GM12864 (cell line): Measurements from ENCODE around the gene MEGF6.

ENCODE experiments used
- DNase-seq: peaks from one replicate; pipeline ENCODE4 v3.0.0-alpha.2; 2011; ENCODE audit warnings: low read depth
- H3K4me3 ChIP-seq: 2 replicates; pipeline ENCODE4 v1.5.1; 2011; ENCODE audit warnings: mild to moderate bottlenecking, low read depth, low read length, control low read depth
- TF ChIP-seq, protein P1 (sequence below): IDR thresholded peaks from 2 replicates; pipeline ENCODE4 v1.5.1; 2011; ENCODE audit warnings: low read depth, mild to moderate bottlenecking, moderate library complexity, low read length, control low read depth, inconsistent platforms; ENCODE audit errors: missing control alignments

The MEGF6 gene

DNA sequence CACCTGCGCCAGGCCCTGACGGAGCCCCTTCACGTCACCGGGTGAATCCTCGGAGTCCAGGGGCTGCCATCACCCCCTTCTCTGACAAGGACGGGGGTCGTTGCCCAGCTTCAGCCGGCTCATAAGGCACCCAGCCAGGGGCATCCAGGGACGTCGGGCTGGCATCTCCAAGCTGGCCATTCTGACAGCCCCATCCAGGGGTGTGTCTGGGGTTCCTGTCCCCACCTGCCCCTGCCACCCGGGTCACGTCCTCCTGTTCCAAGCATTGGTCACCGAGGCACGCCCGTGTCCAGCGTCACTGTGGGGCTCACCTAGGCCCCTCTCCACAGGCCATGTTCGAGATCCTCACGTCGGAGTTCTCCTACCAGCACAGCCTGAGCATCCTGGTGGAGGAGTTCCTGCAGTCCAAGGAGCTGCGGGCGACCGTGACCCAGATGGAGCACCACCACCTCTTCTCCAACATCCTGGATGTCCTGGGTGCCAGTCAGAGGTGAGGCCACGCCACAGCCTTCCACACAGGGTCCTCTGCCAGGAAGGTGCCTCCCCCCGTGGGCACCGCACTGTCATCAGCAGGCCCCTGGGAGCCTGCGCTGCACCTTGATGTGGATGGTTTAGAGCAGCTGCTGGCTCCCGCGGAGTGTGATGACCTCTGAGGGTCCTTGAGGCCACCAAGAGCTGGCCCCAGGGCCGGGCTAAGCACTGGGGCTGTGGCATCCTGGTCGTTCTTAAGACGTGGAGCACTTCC, 142.0 kb downstream of the MEGF6 start:
- H3K4me3 ChIP-seq = no peak overlapping the region
- DNase-seq = no peak
- TF ChIP-seq, protein P1, sequence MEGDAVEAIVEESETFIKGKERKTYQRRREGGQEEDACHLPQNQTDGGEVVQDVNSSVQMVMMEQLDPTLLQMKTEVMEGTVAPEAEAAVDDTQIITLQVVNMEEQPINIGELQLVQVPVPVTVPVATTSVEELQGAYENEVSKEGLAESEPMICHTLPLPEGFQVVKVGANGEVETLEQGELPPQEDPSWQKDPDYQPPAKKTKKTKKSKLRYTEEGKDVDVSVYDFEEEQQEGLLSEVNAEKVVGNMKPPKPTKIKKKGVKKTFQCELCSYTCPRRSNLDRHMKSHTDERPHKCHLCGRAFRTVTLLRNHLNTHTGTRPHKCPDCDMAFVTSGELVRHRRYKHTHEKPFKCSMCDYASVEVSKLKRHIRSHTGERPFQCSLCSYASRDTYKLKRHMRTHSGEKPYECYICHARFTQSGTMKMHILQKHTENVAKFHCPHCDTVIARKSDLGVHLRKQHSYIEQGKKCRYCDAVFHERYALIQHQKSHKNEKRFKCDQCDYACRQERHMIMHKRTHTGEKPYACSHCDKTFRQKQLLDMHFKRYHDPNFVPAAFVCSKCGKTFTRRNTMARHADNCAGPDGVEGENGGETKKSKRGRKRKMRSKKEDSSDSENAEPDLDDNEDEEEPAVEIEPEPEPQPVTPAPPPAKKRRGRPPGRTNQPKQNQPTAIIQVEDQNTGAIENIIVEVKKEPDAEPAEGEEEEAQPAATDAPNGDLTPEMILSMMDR = no peak

DNA sequence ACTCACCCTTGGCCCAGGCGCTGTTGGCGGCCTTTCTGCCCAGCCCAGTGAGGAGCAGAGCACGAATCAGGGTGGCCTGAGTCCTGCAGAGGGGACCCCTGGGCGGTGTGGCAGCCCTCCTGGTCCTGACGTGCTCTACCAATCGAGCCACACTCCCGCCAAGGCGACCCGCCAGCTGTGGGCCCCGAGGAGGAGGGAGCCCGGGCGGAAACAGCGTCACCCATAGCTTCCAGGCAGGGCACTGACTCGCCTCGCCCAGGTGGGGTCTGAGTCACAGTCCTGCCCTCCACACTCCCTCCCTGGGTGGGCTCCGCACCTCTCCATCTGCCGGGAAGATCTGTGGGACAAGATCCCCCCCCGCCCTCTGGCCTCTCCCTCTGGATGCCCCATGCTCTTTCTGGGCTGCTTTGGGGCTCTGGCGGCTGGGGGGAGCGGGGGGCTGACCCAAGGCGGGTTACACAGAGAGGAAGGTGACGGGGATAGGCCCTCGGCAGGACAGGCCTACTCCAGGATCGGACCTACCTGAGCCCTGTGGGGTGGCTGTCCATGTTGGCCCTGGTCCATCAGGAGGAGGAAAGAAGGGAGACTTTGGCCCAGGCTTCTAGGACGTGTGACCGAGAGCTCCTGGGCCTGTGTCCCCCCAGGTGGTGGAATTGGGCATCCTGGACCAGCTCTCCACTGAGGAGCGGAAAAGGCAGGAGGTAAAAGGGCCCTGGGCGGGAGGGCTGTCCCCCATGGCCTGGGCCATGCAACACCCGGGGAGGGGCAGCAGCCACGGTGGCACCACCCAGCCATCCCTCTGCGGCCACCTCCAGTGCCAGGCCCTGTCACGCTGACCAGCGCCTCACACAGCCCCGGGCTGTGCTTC, 142.8 kb downstream of the MEGF6 start:
- no peak for DNase-seq
- TF ChIP-seq, protein P1 = no peak
- no peak overlapping the region for H3K4me3 ChIP-seq

DNA sequence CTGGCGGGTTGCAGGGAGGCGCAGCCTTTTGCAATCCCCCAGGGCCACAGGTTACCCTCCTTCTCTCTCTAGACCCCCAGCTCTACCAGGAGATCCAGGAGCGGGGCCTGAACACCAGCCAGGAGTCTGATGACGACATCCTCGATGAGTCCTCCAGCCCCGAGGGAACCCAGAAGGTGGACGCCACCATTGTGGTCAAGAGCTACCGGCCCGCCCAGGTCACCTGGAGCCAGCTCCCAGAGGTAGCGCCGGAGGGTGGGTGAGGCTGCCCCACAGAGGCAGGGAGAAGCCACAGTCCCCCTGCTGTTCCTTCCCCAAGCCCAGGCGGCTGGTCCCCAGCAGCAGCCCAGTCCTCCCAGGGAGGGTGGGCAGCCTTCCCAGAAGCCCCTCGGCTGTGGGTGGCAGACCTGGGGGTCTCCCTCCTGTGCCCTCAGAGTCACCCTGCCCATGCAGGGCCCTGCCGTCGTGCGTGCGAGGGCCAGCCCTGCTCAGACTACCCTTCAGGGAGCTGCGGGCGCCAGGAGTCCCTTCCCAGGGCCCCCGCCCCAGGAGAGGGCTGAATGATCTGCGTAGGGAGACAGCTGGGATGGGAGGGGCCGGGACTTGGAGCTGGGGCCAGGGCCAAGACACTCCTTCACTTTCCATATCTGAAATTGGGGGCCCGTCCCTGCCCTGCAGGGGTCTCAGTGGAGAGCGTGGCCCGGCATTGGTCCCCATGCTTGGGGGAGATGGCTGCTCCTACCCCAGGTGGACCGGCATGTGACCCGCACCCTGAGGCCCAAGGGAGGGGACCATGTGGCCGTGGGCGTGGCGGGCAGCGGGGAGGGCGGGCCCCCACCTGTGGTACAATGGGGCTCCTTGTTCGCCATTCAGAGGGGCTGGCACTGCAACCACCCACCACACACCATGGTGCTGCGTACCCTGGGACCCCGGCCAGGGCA, 143.9 kb downstream of the MEGF6 start:
- TF ChIP-seq, protein P1 = no peak

DNA sequence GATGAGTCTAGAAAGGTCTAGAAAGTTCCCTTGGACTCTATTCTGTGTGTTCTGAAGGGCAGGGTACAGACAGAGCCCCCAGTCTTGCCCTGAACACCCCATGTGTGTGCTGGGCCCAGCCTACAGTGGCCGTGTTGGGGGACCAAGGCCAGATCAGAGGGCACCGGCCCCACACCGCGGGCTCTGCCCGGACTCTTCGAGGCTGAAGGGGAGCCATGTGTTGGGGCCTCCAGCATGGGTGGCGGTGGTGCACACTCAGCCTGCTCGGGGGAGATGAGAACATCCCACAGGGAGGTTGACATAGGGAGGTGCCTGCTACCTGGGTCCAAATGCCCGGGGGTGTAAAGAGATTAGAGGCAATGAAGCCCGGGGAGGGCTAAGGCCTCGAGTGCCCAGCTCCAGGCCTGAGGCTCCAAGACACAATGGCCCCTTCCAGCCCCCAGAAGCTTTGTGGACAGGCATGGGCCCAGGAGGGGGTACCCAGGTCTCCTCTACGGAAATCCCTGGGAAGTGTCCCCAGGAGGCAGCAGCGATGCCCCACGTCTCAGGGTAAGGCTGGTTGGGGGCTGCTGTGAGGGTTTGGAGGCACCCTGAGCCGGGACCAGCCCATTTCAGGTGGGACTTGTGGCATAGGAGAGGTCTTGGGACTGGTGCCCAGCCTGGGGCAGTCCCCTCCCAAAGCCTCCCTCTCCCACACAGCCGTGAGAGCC, 144.8 kb downstream of the MEGF6 start:
- TF ChIP-seq, protein P1 = no peak
- H3K4me3 ChIP-seq = no peak overlapping the region
- DNase-seq = no peak

More for the DNA sequence above, 143.9 kb downstream of the MEGF6 start:
- DNase-seq = no peak
- H3K4me3 ChIP-seq = no peak overlapping the region

DNA sequence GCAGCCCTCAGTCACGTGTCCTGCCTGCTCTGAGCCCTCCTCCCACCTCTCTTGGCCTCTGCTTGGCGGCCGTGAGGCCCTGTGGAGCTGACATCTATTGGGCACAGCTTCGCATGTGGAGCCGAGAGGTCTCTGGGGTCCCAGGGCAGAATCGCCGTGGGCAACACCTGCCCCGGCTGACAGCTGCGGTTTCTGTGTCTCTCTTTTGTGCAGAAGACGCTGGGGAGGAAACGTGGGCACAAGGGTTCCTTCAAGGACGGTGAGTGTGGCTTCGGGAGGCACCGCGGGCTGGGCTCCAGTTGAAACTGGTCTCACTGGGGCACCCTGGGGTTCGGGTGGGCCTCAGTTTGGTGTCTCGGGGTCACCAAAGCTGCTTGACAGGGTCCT, 145.4 kb downstream of the MEGF6 start:
- no peak overlapping the region for H3K4me3 ChIP-seq
- TF ChIP-seq, protein P1 = no peak
- DNase-seq = no peak

DNA sequence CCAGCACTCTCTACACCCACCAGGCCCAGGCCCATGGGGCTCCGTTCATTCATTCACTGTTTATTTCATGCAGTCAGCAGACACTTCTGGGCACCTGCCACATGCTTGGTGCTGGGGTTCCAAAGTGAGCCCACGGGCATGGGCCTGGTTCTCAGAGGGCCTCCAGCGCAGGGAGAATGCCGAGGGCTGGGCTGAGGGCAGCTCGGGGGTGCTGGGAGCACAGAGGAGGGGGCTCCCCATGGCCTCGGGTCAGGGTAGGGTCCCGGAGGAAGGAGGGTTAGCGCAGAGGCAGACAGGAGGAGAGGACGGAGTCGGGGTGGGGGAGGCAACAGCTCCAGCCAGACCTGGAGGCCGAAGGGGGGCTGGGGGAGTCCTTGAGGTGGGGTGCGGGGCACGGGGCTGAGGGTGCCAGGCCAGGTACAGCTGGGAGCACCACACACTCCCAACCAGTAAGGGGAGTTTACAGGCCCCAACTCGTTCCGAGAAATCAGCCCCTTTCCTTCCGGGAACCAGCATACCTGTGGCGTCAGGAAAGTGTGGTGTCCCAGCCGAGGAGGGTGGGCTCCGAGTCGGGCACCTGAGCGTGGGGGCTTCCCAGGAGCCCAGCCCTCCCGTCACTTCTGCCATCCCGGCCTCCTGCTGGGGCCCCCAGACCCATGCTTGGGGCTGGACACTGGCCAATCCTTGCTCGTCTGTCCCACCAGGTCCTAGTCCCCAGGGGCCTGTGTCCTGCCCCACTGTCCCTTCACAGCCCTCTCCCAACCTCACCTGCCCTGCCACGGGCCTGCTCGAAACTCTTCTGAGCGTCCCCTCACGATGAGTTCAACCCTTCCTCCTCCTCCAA, 146.0 kb downstream of the MEGF6 start:
- H3K4me3 ChIP-seq = no peak overlapping the region
- DNase-seq = no peak
- TF ChIP-seq, protein P1 = no peak
